ENCODE measurements around the gene PRAME. TPM values are rescaled to one million over a fixed set of nuclear protein-coding genes. Genes with fewer than 3 reads are reported as not detected.

PRAME gene
- total RNA-seq, 1 experiment from 2014 or later = 17.1 TPM

DNA sequence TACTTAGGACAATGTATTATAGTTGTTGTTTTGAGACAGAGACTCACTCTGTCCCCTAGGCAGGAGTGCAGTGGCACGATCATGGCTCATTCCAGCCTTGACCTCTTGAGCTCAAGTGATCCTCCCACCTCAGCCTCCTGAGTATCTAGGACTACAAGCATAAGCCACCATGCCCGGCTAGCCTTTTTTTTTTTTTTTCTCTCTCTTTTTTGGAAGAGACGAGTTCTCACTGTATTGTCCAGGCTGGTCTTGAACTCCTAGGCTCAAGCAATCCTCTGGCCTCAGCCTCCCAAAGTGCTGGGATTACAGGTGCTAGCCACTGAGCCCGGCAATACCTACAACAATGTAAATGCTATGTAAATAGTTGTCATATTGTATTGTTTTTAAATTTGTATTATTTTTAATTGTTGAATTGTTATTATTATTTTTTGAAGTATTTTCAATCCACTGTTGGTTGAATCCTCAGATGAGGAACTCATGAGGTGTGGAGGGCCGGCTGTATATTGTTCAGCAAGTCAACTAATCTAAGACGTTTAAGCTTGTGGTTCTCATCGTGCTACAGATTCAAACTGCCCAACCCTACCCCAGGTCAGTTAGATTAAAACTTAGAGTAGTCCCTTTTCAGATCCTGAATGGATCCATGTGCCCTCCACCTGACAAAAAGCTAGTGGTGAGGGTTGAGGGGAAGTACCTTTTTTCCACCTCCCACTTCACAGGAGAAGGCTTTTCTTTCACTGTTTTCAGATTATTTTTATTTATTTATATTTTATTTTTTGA lies 27.1 kb downstream of the PRAME start:
- ATAC-seq (no peak), DNase-seq (no peak)
- intact Hi-C loops (cut with micrococcal nuclease) = no loop called here
- Histone ChIP-seq H4K20me1 (ENCODE audit: low read length) (no peaks in the 10 kb centered on the region), H3K36me3 (ENCODE audit: low read depth, low read length) (no peaks in the 10 kb centered on the region), H3K9me2 (replicated peaks; ENCODE audit: low read length) (no peaks in the 10 kb centered on the region), H3K9me3 (ENCODE audit: low read length) (no peaks in the 10 kb centered on the region), H3K9ac (ENCODE audit: low read length) (no peak overlapping the region), H3K79me2 (ENCODE audit: low read length) (no peaks in the 10 kb centered on the region), H3K27me3 (ENCODE audit: low read length) (no peaks in the 10 kb centered on the region), H2AFZ (ENCODE audit: low read length) (no peak overlapping the region), H3K4me1 (ENCODE audit: insufficient read depth, low read length) (no peaks in the 10 kb centered on the region), H3K4me3 (ENCODE audit: low read length) (no peak overlapping the region), H3F3A (ENCODE audit: low read length, unreplicated experiment) (no peaks in the 10 kb centered on the region), H3K4me2 (ENCODE audit: low read length) (no peak overlapping the region), H3K27ac (ENCODE audit: low read length) (no peak overlapping the region)
- ChIA-PET CTCF (no interaction called here), POLR2A (ENCODE audit: unreplicated experiment) (no interaction called here)
- TF ChIP-seq, protein P1, sequence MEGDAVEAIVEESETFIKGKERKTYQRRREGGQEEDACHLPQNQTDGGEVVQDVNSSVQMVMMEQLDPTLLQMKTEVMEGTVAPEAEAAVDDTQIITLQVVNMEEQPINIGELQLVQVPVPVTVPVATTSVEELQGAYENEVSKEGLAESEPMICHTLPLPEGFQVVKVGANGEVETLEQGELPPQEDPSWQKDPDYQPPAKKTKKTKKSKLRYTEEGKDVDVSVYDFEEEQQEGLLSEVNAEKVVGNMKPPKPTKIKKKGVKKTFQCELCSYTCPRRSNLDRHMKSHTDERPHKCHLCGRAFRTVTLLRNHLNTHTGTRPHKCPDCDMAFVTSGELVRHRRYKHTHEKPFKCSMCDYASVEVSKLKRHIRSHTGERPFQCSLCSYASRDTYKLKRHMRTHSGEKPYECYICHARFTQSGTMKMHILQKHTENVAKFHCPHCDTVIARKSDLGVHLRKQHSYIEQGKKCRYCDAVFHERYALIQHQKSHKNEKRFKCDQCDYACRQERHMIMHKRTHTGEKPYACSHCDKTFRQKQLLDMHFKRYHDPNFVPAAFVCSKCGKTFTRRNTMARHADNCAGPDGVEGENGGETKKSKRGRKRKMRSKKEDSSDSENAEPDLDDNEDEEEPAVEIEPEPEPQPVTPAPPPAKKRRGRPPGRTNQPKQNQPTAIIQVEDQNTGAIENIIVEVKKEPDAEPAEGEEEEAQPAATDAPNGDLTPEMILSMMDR (conservative IDR thresholded peaks at IDR 0.05; ENCODE audit: low read depth, low read length) = no peak
- BruUV-seq (replicated peaks) = no TSS peak

DNA sequence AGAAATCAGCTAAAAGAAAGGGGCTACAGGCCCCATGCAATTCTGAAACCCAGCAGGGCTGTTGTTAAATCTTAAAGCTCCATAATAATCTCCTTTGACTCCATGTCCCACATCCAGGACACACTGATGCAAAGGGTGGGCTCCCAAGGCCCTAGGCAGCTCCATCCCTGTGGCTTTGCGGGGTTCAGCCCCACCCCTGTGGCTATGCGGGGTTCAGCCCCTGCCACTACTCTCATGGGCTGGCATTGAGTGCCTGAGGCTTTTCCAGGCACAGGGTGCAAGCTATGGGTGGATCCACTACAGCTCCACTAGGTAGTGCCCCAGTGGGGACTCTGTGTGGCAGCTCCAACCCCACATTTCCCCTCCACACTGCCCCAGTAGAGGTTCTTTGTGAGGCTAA lies 30.3 kb downstream of the PRAME start:
- Histone ChIP-seq H3F3A (ENCODE audit: low read length, unreplicated experiment) (no peaks in the 10 kb centered on the region), H3K4me1 (ENCODE audit: insufficient read depth, low read length) (no peaks in the 10 kb centered on the region), H3K9me2 (replicated peaks; ENCODE audit: low read length) (no peaks in the 10 kb centered on the region), H3K27ac (ENCODE audit: low read length) (no peak overlapping the region), H3K79me2 (ENCODE audit: low read length) (no peaks in the 10 kb centered on the region), H3K36me3 (ENCODE audit: low read depth, low read length) (no peaks in the 10 kb centered on the region), H3K27me3 (ENCODE audit: low read length) (peaks cover 15% of the 10 kb centered on the region), H2AFZ (ENCODE audit: low read length) (no peak overlapping the region), H3K4me2 (ENCODE audit: low read length) (no peak overlapping the region), H3K9me3 (ENCODE audit: low read length) (no peaks in the 10 kb centered on the region), H3K9ac (ENCODE audit: low read length) (no peak overlapping the region), H4K20me1 (ENCODE audit: low read length) (no peaks in the 10 kb centered on the region), H3K4me3 (ENCODE audit: low read length) (no peak overlapping the region)
- POLR2A ChIA-PET (ENCODE audit: unreplicated experiment) = no interaction called here
- intact Hi-C loops (cut with micrococcal nuclease) = no loop called here
- CTCF ChIA-PET = no interaction called here
- no TSS peak for BruUV-seq (replicated peaks)
- TF ChIP-seq EZH2phosphoT487 (IDR thresholded peaks at IDR 0.05; ENCODE audit: borderline replicate concordance, low read length) (no peak), EZH2 (IDR thresholded peaks at IDR 0.05; ENCODE audit: low read length, unreplicated experiment) (no peak)
- TF ChIP-seq, protein P1 (conservative IDR thresholded peaks at IDR 0.05; ENCODE audit: low read depth, low read length) = no peak
- ATAC-seq = no peak
- DNase-seq = no peak

DNA sequence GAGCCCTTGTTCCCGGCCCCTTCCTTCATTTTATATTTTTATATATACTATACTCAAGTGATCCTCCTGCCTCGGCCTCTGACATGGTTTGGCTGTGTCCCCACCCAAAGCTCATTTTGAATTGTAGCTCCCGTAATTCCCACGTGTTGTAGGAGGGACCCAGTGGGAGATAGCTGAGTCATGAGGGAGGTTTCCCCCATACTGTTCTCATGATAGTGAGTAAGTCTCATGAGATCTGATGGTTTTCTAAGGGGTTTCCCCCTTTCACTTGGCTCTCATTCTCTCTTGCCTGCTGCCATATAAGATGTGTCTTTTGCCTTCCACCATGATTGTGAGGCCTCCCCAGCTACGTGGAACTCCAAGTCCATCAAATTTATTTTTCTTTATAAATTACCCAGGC lies 31.8 kb downstream of the PRAME start:
- CTCF ChIA-PET = no interaction called here
- intact Hi-C loops (cut with micrococcal nuclease) = no loop called here

More for the DNA sequence above, 31.8 kb downstream of the PRAME start:
- Histone ChIP-seq H3K9ac (ENCODE audit: low read length) (no peak overlapping the region), H3F3A (ENCODE audit: low read length, unreplicated experiment) (no peaks in the 10 kb centered on the region), H3K4me1 (ENCODE audit: insufficient read depth, low read length) (no peaks in the 10 kb centered on the region), H3K4me3 (ENCODE audit: low read length) (no peak overlapping the region), H3K27me3 (ENCODE audit: low read length) (peaks cover 15% of the 10 kb centered on the region), H2AFZ (ENCODE audit: low read length) (no peak overlapping the region), H3K36me3 (ENCODE audit: low read depth, low read length) (no peaks in the 10 kb centered on the region), H3K9me3 (ENCODE audit: low read length) (no peaks in the 10 kb centered on the region), H4K20me1 (ENCODE audit: low read length) (no peaks in the 10 kb centered on the region), H3K9me2 (replicated peaks; ENCODE audit: low read length) (no peaks in the 10 kb centered on the region), H3K27ac (ENCODE audit: low read length) (no peak overlapping the region), H3K4me2 (ENCODE audit: low read length) (no peak overlapping the region), H3K79me2 (ENCODE audit: low read length) (no peaks in the 10 kb centered on the region)
- no TSS peak for BruUV-seq (replicated peaks)
- POLR2A ChIA-PET (ENCODE audit: unreplicated experiment) = no interaction called here
- DNase-seq (no peak), ATAC-seq (no peak)
- TF ChIP-seq EZH2 (IDR thresholded peaks at IDR 0.05; ENCODE audit: low read length, unreplicated experiment) = no peak
- no peak for TF ChIP-seq EZH2phosphoT487 (IDR thresholded peaks at IDR 0.05; ENCODE audit: borderline replicate concordance, low read length)
- TF ChIP-seq, protein P1 (conservative IDR thresholded peaks at IDR 0.05; ENCODE audit: low read depth, low read length) = no peak
